Measurements from ENCODE around the gene NFKBIL1. TPM values are rescaled to one million over a fixed set of nuclear protein-coding genes. Genes with fewer than 3 reads are reported as not detected.

The NFKBIL1 gene
- total and polyA plus RNA-seq, 2 of the 4 experiments (the other 2 are of a cell fraction): 7.8 to 10.8 TPM

- no peak overlapping the region for H3K9ac ChIP-seq (ENCODE audit: low read depth, low read length)
- no peak overlapping the region for H4K91ac ChIP-seq (ENCODE audit: insufficient read depth, low read depth, low read length)
- H3K36me3 ChIP-seq (ENCODE audit: control insufficient read depth, insufficient read depth, low read length): peaks cover 72% of the 10 kb centered on the region
- peaks cover 78% of the 10 kb centered on the region for H4K20me1 ChIP-seq (ENCODE audit: insufficient read depth, low read length)
- H3K18ac ChIP-seq (ENCODE audit: low read depth, low read length): no peak overlapping the region
- H3K4me3 ChIP-seq (ENCODE audit: insufficient read depth, low read depth, low read length): no peak overlapping the region
- H3K27ac ChIP-seq (ENCODE audit: insufficient read depth, low read length): no peak overlapping the region
- intact Hi-C loops (cut with micrococcal nuclease): no loop called here
- no peak overlapping the region for H2AK9ac ChIP-seq (replicated peaks; ENCODE audit: low read depth, low read length, poor library complexity)
- H4K8ac ChIP-seq (ENCODE audit: low read depth in 2 of 2, low read length in 2 of 2): no peak overlapping the region
- WGBS, 2 experiments (ENCODE audit: extremely low coverage in 2 of 2, insufficient read length in 1 of 2): no CpG with 5 or more reads among the region's 9 CpGs
- dilution Hi-C loops (cut with HindIII; ENCODE audit: low sequenced_read_pairs, unreplicated experiment): no loop called here
- H3K56ac ChIP-seq (ENCODE audit: extremely low read depth, insufficient read depth, low read length): no peak overlapping the region
- no peak overlapping the region for H4K5ac ChIP-seq (ENCODE audit: low read depth, low read length)
- H2AK5ac ChIP-seq (ENCODE audit: low read depth, low read length): no peak overlapping the region
- H3K4ac ChIP-seq (ENCODE audit: low read depth, low read length): no peak overlapping the region
- no TSS peak for BruUV-seq (replicated peaks)
- DNase-seq (no peak), ATAC-seq (ENCODE audit: low read depth) (no peak)
- in situ Hi-C loops (cut with MboI; ENCODE audit: low sequenced_read_pairs): no loop called here
- H3K9me3 ChIP-seq (ENCODE audit: control insufficient read depth, insufficient read depth, low read length): no peaks in the 10 kb centered on the region
- H3K9me1 ChIP-seq (ENCODE audit: insufficient read depth, low read length): peaks cover 10% of the 10 kb centered on the region; the same call in 1 of the 2 replicates
- H2BK15ac ChIP-seq (ENCODE audit: low read depth, low read length): no peak overlapping the region
- no peak overlapping the region for H2AFZ ChIP-seq (replicated peaks; ENCODE audit: low read length, poor library complexity)
- H3K4me2 ChIP-seq (ENCODE audit: low read depth, low read length): no peak overlapping the region
- no peak overlapping the region for H3K23ac ChIP-seq (ENCODE audit: low read depth, low read length)
- H2BK120ac ChIP-seq (ENCODE audit: low read depth, low read length): no peak overlapping the region
- ChIA-PET CTCF (interaction anchor here (0.6 to 0.9 kb wide), 2 partner anchors 9 to 64 kb away, joined by 3 to 4 read pairs; partner anchors contain the start of gene DDX39B), POLR2A (ENCODE audit: unreplicated experiment) (interaction anchor here (0.6 to 0.7 kb wide), 2 partner anchors 8 to 15 kb away, joined by 4 to 7 read pairs; no protein-coding TSS in a partner anchor)
- no peak overlapping the region for H2BK5ac ChIP-seq (ENCODE audit: low read depth, low read length, poor library complexity, severe bottlenecking)
- H3K4me1 ChIP-seq (ENCODE audit: control insufficient read depth, insufficient read depth, low read length): peaks cover under 1% of the 10 kb centered on the region; the same call in 1 of the 2 replicates
- no peak for TF ChIP-seq BHLHE40 (IDR thresholded peaks at IDR 0.05; ENCODE audit: low read depth, low read length)
- no peak for TF ChIP-seq RAD21 (IDR thresholded peaks at IDR 0.05; ENCODE audit: low read length)
- TF ChIP-seq, protein P1, sequence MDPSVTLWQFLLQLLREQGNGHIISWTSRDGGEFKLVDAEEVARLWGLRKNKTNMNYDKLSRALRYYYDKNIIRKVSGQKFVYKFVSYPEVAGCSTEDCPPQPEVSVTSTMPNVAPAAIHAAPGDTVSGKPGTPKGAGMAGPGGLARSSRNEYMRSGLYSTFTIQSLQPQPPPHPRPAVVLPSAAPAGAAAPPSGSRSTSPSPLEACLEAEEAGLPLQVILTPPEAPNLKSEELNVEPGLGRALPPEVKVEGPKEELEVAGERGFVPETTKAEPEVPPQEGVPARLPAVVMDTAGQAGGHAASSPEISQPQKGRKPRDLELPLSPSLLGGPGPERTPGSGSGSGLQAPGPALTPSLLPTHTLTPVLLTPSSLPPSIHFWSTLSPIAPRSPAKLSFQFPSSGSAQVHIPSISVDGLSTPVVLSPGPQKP (IDR thresholded peaks at IDR 0.05; ENCODE audit: borderline replicate concordance, low read depth, low read length): no peak
- TF ChIP-seq FOS (IDR thresholded peaks at IDR 0.05; ENCODE audit: low read depth, low read length): no peak
- no peak for TF ChIP-seq USF2 (IDR thresholded peaks at IDR 0.05; ENCODE audit: low read depth, low read length)
- no peak for TF ChIP-seq CHD1 (IDR thresholded peaks at IDR 0.05; ENCODE audit: low read depth, low read length)
- TF ChIP-seq SMC3 (IDR thresholded peaks at IDR 0.05; ENCODE audit: low read depth, low read length): no peak
- TF ChIP-seq RCOR1 (IDR thresholded peaks at IDR 0.05; ENCODE audit: insufficient replicate concordance, low read length): no peak
- no peak for TF ChIP-seq MAFK (IDR thresholded peaks at IDR 0.05; ENCODE audit: low read depth, low read length)
- TF ChIP-seq RFX5 (IDR thresholded peaks at IDR 0.05; ENCODE audit: low read depth, low read length): no peak
- no peak for TF ChIP-seq MAZ (IDR thresholded peaks at IDR 0.05; ENCODE audit: borderline replicate concordance, low read depth, low read length)
- no peak for TF ChIP-seq CEBPB (IDR thresholded peaks at IDR 0.05; ENCODE audit: low read depth, low read length)
- TF ChIP-seq, protein P2, sequence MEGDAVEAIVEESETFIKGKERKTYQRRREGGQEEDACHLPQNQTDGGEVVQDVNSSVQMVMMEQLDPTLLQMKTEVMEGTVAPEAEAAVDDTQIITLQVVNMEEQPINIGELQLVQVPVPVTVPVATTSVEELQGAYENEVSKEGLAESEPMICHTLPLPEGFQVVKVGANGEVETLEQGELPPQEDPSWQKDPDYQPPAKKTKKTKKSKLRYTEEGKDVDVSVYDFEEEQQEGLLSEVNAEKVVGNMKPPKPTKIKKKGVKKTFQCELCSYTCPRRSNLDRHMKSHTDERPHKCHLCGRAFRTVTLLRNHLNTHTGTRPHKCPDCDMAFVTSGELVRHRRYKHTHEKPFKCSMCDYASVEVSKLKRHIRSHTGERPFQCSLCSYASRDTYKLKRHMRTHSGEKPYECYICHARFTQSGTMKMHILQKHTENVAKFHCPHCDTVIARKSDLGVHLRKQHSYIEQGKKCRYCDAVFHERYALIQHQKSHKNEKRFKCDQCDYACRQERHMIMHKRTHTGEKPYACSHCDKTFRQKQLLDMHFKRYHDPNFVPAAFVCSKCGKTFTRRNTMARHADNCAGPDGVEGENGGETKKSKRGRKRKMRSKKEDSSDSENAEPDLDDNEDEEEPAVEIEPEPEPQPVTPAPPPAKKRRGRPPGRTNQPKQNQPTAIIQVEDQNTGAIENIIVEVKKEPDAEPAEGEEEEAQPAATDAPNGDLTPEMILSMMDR (conservative IDR thresholded peaks at IDR 0.05; ENCODE audit: low read depth, low read length): no peak
- H3K27me3 ChIP-seq (ENCODE audit: control insufficient read depth, insufficient read depth, low read length): no peaks in the 10 kb centered on the region
- peaks cover 36 to 73% of the 10 kb centered on the region in 2 experiments for H3K79me1 ChIP-seq (ENCODE audit: low read depth in 1 of 2, low read length in 2 of 2)
- H2BK20ac ChIP-seq (ENCODE audit: low read depth, low read length): no peak overlapping the region
- no peak overlapping the region for H3K14ac ChIP-seq (replicated peaks; ENCODE audit: low read depth, low read length)
Measured at GRCh38 chr6:31531771-31532643, 15.4 kb upstream of the NFKBIL1 start.

Data from IMR-90 (cell line).